ENCODE data around the gene FOXA3.

GRCh38 chr19:45828945-45829344 lies 35.2 kb upstream of the FOXA3 start:
- TF ChIP-seq PHF8 (IDR thresholded peaks at IDR 0.05; ENCODE audit: borderline replicate concordance, low read depth) (no peak), BHLHE40 (IDR thresholded peaks at IDR 0.05; ENCODE audit: low read depth, low read length) (no peak), CTCF (IDR thresholded peaks at IDR 0.05) (no peak), EHMT2 (IDR thresholded peaks at IDR 0.05; ENCODE audit: low read depth) (no peak), CBX8 (IDR thresholded peaks at IDR 0.05) (no peak), POLR2A (IDR thresholded peaks at IDR 0.05; ENCODE audit: low read length) (no peak), EP300 (IDR thresholded peaks at IDR 0.05) (no peak), USF2 (IDR thresholded peaks at IDR 0.05) (no peak), MAFK (IDR thresholded peaks at IDR 0.05; ENCODE audit: partially characterized antibody) (no peak), CHD4 (IDR thresholded peaks at IDR 0.05; ENCODE audit: borderline replicate concordance) (no peak), RFX5 (IDR thresholded peaks at IDR 0.05) (no peak), RAD21 (conservative IDR thresholded peaks at IDR 0.05 in 1 of 2, IDR thresholded peaks at IDR 0.05 in 1 of 2) (no peak)
